ENCODE data around the gene MT1G.
A peak's percentile ranks its signal among the peaks of the same experiment; 100 is the strongest.

The MT1G gene

DNA sequence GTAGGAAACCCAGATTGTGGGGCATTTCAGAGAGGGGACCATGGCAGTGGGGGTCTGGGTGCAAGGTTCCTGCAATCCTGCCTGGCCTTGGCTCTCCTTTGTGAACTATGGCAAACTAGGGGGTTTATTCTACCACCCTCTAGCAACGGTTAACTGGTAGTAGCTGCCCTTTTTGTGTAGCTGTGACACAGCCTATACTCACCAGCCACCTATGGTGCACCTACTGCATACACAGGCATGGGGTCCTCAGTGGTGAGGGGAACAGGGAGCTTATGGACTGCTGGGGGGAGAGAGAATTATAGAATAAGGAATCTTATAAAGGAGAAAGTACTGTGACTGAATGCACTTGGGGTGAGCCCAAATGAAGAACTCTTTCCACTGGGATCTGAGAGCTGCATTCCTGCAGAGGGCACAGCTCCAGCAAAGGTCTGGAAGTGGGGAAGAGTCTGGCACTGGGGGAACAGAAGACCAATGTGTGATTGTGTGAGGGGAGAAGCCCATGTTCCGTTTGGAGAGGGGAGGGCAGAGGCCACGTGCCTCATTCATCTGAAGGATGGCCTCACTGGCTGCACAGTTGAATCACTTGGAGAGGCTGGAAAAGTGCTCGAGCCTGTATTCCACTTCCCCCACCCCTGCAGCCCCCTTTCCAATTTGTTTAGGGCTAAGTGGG lies 16.5 kb upstream of the MT1G start:
- H3K9me3 Mint-ChIP-seq, result peaks cover 29% of the 10 kb centered on the region
- H3K27me3 Mint-ChIP-seq (ENCODE audit: low read depth, poor library complexity), result peaks cover 47% of the 10 kb centered on the region
- peaks cover 8% of the 10 kb centered on the region for H3K36me3 Mint-ChIP-seq (ENCODE audit: low read depth)
- no peak overlapping the region for H3K27ac Mint-ChIP-seq
- H3K4me3 Mint-ChIP-seq, result no peak overlapping the region
- TF ChIP-seq, protein P1, sequence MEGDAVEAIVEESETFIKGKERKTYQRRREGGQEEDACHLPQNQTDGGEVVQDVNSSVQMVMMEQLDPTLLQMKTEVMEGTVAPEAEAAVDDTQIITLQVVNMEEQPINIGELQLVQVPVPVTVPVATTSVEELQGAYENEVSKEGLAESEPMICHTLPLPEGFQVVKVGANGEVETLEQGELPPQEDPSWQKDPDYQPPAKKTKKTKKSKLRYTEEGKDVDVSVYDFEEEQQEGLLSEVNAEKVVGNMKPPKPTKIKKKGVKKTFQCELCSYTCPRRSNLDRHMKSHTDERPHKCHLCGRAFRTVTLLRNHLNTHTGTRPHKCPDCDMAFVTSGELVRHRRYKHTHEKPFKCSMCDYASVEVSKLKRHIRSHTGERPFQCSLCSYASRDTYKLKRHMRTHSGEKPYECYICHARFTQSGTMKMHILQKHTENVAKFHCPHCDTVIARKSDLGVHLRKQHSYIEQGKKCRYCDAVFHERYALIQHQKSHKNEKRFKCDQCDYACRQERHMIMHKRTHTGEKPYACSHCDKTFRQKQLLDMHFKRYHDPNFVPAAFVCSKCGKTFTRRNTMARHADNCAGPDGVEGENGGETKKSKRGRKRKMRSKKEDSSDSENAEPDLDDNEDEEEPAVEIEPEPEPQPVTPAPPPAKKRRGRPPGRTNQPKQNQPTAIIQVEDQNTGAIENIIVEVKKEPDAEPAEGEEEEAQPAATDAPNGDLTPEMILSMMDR (IDR thresholded peaks at IDR 0.05), result no peak
- DNase-seq, result no peak
- H3K4me1 Mint-ChIP-seq, result peaks cover 14% of the 10 kb centered on the region

DNA sequence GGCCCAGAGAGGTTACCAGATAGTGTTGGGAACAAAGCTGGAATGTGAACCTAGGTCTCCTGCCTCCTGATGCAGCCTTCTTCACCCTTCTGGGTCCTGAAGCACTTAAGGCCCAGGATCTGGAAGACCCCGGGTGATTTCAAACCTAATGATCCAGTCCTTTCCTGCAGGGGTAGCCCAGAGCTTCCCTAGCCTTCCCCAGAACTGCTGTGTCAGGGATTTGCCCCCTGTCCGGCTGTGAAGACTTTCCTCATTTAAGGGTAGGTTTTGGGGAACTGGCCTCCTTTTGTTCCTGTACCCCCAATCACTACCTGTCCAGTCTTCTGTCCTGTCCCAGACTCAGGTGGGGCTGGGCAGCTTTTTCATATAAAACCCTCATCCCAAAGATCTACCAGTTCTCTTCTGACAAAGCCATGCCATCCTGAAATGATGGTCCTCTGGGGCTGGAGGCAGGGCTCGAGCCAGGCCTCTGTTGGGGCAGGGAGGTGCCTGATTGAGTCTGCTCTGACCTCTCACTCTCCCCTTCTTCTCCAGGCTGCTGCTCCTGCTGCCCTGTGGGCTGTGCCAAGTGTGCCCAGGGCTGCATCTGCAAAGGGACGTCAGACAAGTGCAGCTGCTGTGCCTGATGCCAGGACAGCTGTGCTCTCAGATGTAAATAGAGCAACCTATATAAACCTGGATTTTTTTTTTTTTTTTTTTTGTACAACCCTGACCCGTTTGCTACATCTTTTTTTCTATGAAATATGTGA lies 15.7 kb upstream of the MT1G start:
- H3K9me3 Mint-ChIP-seq, result peaks cover 26% of the 10 kb centered on the region

DNA sequence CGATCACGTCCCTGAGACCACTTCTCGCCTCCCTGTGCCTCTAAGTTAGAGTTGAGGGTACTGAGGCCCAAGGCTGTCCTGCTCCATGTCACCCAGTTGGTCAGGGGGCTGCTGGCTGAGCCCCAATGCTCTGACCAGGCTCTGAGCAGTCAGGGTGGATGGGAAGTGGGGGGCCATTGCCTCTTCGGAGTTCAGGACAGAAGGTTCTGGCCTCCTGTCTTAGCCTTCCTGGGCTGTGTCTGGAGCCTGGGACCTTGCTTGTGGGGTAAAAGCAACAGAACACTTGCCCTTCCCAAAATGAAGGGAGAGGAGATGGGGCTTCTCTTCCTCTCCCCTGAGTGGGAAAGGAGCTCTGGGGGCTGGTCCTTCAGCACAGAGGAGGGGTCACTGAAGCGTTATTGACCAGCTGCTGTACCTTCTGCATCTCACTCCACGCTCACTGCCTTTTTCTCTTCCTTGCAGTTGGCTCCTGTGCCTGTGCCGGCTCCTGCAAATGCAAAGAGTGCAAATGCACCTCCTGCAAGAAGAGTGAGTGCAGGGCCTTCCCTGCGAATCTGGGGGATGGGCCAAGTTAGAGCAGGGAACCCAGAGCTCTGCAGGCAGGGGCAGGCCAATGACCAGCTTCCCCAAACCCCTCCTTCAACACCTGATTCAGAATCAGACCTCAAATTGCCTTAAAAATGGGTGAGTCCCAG lies 15.0 kb upstream of the MT1G start:
- Mint-ChIP-seq H3K4me1 (peaks cover 14% of the 10 kb centered on the region), H3K9me3 (peaks cover 20% of the 10 kb centered on the region), H3K27ac (no peak overlapping the region), H3K4me3 (peak overlapping the region; percentile 89), H3K27me3 (ENCODE audit: low read depth, poor library complexity) (peaks cover 50% of the 10 kb centered on the region), H3K36me3 (ENCODE audit: low read depth) (peaks cover 8% of the 10 kb centered on the region)
- TF ChIP-seq, protein P1 (IDR thresholded peaks at IDR 0.05), result no peak
- no peak for DNase-seq

More for the DNA sequence above, 15.7 kb upstream of the MT1G start:
- TF ChIP-seq, protein P1 (IDR thresholded peaks at IDR 0.05), result no peak
- H3K27ac Mint-ChIP-seq, result no peak overlapping the region
- peaks cover 8% of the 10 kb centered on the region for H3K36me3 Mint-ChIP-seq (ENCODE audit: low read depth)
- peaks cover 14% of the 10 kb centered on the region for H3K4me1 Mint-ChIP-seq
- DNase-seq, result no peak
- H3K4me3 Mint-ChIP-seq, result peak overlapping the region; percentile 89
- H3K27me3 Mint-ChIP-seq (ENCODE audit: low read depth, poor library complexity), result peaks cover 50% of the 10 kb centered on the region

DNA sequence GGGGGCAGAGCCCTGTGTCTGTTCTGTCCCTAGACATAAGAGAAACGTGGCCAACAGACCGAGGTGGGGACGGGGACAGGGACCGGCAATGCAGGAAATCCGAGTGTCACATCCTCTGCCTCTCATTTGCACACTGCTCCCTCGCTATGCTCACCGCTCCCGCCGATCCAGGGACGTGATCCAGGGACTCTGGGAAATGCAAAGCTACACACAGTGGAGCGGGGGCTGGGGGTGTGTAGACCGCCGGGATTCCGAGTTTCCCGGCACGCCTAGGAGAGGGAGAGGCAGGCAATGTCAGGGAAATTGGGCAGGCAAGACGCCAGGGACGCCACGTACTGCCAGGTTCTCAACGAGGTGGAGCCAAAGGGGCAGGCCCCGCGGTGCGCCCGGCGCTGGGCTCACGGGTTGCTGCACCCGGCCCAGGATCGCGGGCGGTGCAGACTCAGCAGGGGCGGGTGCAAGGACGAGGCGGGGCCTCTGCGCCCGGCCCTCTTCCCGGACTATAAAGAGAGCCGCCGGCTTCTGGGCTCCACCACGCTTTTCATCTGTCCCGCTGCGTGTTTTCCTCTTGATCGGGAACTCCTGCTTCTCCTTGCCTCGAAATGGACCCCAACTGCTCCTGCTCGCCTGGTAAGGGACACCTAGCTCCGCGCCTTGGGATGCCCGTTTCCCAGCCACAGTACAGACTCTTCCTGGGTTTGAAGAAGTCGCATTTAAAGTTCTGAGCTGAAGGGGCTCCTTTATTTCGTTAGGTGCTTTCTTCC lies 14.3 kb upstream of the MT1G start, which contains the start of gene MT1X:
Gene MT1X (plus strand): TSS at position 532 of the 764 bp plus-strand sequence. CDS start 71 bp downstream, at position 603.
- peaks cover 14% of the 10 kb centered on the region for H3K4me1 Mint-ChIP-seq
- TF ChIP-seq, protein P1 (IDR thresholded peaks at IDR 0.05), result no peak
- DNase-seq, result peak; percentile 82
- H3K36me3 Mint-ChIP-seq (ENCODE audit: low read depth), result peaks cover 8% of the 10 kb centered on the region
- H3K27me3 Mint-ChIP-seq (ENCODE audit: low read depth, poor library complexity), result peaks cover 55% of the 10 kb centered on the region
- no peak within 1 kb of the TSS for H3K27ac Mint-ChIP-seq
- H3K9me3 Mint-ChIP-seq, result peaks cover 14% of the 10 kb centered on the region
- H3K4me3 Mint-ChIP-seq, result peak within 1 kb of the TSS; percentile 89

DNA sequence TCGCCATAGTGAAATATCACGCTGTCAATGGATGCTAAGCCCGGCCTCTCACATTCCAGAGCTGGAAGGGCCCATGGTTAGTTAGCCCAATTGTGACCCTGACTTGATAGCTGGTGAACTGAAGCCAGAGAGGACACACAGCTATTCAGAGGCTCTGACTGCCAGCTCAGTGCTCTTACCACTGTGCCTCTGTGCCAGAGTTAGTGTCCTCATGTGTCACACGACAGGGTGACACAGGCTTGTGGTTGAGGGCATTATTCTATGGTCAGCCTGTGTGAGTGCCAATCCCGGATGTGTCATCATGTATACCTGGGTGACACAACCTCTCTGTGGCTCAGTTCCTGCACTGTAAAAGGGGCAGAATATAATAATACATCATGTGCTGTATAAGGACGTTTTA lies 12.0 kb upstream of the MT1G start:
- Mint-ChIP-seq H3K4me1 (peaks cover 29% of the 10 kb centered on the region), H3K9me3 (no peaks in the 10 kb centered on the region), H3K36me3 (ENCODE audit: low read depth) (peaks cover 3% of the 10 kb centered on the region), H3K27me3 (ENCODE audit: low read depth, poor library complexity) (peaks cover 65% of the 10 kb centered on the region), H3K4me3 (no peak overlapping the region), H3K27ac (no peak overlapping the region)
- TF ChIP-seq, protein P1 (IDR thresholded peaks at IDR 0.05), result no peak
- no peak for DNase-seq

Data from nephron progenitor cell (in vitro differentiated cells).